HEK293 (cell line): ENCODE results near the gene PMCH.

Experiments
- ZBTB7A ChIP-seq: fragments of 450-650 bp; formaldehyde crosslinking; IDR thresholded peaks from 2 replicates; pipeline ENCODE4 v1.5.1; 2016; ENCODE audit warnings: low read depth, missing biosample characterization, missing genetic modification characterization
- ZNF707 ChIP-seq: fragments of 450-650 bp; formaldehyde crosslinking; IDR thresholded peaks from 2 replicates; pipeline ENCODE4 v1.5.1; 2016; ENCODE audit warnings: missing biosample characterization, missing genetic modification characterization
- TF ChIP-seq, protein P1 (sequence below): fragments of 450-650 bp; IDR thresholded peaks from 2 replicates; pipeline ENCODE4 v1.5.1; 2018; ENCODE audit warnings: missing biosample characterization, mild to moderate bottlenecking, missing genetic modification characterization

DNA sequence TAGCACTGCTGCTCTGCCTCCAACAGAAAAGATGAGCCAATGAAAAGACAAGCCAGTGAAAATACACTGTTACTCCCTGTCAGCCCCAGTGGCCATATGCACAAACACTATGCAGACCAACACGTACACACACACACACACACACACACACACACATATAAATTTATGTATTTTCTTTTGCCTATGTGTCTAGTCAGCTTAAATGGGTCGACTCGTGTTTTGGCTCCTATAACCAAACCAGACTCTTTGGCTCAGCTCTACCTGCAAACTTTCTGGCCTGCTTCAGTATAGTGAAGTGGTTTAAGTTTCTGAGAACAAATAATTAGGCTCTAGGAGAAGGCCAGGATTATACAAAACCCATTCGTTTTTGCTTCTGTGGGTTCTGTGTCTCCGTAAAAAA lies 30.3 kb upstream of the PMCH start:
- TF ChIP-seq, protein P1, sequence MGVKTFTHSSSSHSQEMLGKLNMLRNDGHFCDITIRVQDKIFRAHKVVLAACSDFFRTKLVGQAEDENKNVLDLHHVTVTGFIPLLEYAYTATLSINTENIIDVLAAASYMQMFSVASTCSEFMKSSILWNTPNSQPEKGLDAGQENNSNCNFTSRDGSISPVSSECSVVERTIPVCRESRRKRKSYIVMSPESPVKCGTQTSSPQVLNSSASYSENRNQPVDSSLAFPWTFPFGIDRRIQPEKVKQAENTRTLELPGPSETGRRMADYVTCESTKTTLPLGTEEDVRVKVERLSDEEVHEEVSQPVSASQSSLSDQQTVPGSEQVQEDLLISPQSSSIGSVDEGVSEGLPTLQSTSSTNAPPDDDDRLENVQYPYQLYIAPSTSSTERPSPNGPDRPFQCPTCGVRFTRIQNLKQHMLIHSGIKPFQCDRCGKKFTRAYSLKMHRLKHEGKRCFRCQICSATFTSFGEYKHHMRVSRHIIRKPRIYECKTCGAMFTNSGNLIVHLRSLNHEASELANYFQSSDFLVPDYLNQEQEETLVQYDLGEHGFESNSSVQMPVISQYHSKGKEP (tag by site-specific recombination) = no peak
- no peak for TF ChIP-seq ZNF707 (tag by site-specific recombination)
- TF ChIP-seq ZBTB7A = no peak
